ENCODE results near the gene FAF1.

DNA sequence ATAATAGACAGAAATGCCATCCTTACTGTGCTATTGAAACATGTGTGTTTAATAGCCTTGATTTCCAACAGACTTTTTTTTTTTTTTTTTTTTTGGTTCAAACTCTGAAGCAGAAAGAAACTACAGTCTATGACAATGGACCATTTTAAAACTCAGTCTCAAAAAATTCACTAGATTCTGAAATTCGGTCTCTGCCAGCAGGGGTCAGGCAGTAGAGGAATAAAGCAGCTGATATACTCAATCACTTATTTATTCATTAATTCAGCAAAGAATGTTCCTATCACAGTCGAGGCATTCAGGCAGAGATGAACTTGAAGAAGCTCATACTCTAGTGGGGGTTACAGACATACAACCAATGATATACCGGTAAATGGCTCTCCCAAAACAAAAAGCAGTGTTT lies 275.9 kb downstream of the FAF1 start:
- TF ChIP-seq, protein P1, sequence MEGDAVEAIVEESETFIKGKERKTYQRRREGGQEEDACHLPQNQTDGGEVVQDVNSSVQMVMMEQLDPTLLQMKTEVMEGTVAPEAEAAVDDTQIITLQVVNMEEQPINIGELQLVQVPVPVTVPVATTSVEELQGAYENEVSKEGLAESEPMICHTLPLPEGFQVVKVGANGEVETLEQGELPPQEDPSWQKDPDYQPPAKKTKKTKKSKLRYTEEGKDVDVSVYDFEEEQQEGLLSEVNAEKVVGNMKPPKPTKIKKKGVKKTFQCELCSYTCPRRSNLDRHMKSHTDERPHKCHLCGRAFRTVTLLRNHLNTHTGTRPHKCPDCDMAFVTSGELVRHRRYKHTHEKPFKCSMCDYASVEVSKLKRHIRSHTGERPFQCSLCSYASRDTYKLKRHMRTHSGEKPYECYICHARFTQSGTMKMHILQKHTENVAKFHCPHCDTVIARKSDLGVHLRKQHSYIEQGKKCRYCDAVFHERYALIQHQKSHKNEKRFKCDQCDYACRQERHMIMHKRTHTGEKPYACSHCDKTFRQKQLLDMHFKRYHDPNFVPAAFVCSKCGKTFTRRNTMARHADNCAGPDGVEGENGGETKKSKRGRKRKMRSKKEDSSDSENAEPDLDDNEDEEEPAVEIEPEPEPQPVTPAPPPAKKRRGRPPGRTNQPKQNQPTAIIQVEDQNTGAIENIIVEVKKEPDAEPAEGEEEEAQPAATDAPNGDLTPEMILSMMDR (IDR thresholded peaks at IDR 0.05), result no peak
- TF ChIP-seq POLR2A (IDR thresholded peaks at IDR 0.05), result no peak
- TF ChIP-seq EP300 (IDR thresholded peaks at IDR 0.05), result no peak

All from ovary (tissue), 3 donors.